HG02678 (cell line): Measurements from ENCODE around the gene WFDC8.
"Not testable (repeated sequence)": the region's sequence is repeated elsewhere in the genome, so short reads cannot be mapped to it uniquely, and the experiment has no call there.

Experiments
- ATAC-seq: cut with Tn5 transposase; IDR thresholded peaks from one replicate; pipeline ENCODE4 v1.9.1; 2021; ENCODE audit warnings: mild to moderate bottlenecking, moderate library complexity; ENCODE audit not compliant: unreplicated experiment

WFDC8 gene

GRCh38 chr20:45579184-45579583 lies at the start of gene WFDC8:
TSS of gene WFDC8 (minus strand) at chr20:45579284. CDS start at chr20:45579247, 37 bp downstream.
- ATAC-seq = no peak

- no peak for ATAC-seq
Observed at GRCh38 chr20:45626540-45626939, 47.5 kb upstream of the WFDC8 start.

DNA sequence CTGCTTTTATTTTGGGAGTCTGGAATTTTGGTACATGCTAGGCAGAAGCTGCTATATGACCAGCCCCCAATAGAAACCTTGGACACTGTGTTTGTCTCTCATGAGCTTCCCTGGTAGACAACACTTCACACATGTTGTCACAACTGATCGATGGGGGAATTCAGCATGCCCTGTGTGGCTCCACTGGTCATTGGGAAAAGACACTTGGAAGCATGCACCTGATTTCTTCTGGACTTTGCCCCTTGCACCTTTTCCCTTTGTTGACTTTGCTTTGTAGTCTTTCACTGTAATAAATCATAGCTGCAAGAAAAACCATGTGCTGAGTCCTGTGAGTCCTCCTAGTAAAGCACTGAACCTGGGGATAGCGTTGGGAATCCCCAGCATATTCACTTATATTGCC lies 42.5 kb upstream of the WFDC8 start:
- no peak for ATAC-seq

DNA sequence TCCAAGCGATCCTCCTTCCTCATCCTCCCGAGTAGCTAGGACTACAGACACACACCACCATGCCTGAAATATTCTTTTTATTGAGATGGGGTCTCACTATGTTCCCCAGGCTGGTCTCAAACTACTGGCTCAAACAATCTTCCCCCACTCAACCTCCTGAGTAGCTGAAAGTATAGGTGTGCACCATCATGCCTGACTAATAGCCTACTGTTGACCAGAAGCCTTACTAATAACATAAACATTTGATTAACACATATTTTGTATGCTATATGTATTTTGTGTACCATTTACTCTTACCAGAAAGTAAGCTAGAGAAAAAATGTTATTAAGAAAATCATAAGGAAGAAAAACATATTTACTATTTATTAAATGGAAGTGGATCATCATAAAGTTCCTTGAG lies 38.5 kb upstream of the WFDC8 start:
- no peak for ATAC-seq

- ATAC-seq = no peak
Observed at GRCh38 chr20:45612314-45612713, 33.2 kb upstream of the WFDC8 start.

- no peak for ATAC-seq
Observed at GRCh38 chr20:45611054-45611453, 32.0 kb upstream of the WFDC8 start.

GRCh38 chr20:45607810-45608209 lies 28.7 kb upstream of the WFDC8 start:
- no peak for ATAC-seq

DNA sequence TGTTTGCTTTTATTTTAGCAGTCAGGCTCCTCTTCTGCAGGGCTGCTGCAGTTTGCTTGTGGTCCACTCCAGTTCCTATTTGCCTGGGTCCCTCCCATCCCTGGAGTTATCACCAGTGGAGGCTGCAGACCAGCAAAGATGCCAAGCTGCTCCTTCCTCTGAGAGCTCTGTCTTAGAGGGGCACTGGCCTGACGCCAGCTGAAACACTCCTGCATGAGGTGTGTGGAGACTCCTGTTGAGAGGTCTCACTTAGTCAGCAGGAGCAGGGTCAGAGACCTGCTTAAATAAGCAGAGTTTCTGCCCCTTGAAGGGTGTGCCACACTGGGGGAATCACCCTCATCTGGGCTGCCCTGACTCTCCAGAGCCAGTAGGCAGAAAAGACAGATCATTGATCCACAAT lies 16.2 kb upstream of the WFDC8 start:
- no peak for ATAC-seq

- ATAC-seq = no peak
Observed at GRCh38 chr20:45593498-45593897, 14.4 kb upstream of the WFDC8 start.

DNA sequence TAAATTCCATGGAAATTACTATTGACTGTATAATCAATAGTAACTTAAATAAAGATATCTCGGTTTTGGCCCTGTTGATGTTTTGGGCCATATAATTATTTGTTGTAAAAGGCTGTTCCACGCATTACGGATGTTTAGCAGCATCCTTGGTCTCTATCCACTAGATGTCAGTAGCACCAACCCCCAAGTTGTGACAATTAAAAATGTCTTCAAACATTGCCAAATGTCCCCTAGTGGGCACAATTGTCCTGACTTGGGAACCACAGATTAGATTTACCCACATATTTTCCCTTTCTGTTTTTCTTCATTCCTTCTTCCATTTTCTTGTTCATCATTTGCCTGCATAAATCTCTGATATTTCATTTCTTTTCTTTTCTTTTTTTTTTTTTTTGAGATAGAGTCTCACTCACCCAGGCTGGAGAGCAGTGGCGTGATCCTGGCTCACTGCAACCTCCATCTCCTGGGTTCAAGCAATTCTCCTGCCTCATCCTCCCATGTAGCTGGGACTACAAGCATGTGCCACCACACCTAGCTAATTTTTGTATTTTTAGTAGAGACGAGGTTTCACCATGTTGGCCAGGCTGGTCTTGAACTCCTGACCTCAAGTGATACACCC lies 13.6 kb upstream of the WFDC8 start:
- ATAC-seq = no peak

DNA sequence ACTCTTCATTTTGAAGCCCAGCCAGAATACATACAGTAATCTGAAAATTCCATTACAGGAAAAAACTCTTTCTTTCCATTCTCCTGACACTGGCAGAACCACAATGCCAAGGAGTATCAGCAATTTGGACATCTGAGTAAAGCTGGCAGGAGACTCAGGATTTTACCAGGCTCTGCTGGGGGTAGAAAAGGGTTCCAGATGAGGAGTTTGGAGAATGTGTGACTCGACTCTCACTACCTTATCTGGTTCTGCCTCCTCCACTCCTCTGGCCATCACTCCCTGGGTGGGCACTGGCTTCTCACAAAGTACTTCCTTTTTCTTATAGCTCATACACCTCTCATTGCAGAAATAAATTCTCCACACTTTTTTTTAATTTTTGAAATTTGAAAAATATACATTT lies 10.6 kb upstream of the WFDC8 start:
- no peak for ATAC-seq

DNA sequence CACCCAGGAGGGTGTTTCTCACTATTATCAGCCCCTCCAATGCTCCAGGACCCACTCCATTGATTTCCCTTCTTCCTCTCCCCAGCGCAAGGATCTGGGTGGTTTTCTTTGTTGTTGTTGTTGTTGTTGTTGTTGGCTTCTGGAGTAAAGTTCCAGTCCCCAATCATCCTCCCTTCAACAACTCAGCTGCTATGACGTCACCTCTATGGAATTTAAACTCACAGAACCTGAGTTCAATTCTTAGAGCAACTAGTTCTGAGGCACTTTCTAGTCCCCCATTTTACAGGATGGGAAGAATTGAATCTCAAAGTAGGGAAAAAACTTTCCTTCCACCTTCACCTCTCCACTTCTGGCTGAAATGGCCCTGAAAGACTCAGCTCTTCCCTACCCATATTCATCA lies 9.7 kb upstream of the WFDC8 start:
- no peak for ATAC-seq

DNA sequence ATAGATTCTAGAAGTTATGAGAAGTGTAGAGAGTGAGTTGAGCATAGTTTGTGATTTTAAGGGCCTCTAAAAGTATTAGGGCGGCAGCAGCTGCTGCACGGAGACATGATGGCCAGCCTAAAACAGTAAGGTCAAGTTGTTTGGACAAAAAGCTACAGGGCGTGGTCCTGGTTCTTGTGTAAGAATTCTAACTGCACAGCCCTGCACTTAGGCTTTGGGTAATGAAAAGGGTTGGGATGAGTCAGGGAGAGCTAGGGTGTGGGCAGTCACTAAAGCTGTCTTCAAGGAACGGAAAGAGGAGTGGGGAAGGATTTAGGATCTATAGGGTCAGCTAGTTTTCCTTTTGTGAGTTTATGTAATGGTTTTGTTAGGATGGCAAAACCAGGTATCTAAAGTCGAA lies 6.9 kb upstream of the WFDC8 start:
- ATAC-seq = not testable (repeated sequence)

DNA sequence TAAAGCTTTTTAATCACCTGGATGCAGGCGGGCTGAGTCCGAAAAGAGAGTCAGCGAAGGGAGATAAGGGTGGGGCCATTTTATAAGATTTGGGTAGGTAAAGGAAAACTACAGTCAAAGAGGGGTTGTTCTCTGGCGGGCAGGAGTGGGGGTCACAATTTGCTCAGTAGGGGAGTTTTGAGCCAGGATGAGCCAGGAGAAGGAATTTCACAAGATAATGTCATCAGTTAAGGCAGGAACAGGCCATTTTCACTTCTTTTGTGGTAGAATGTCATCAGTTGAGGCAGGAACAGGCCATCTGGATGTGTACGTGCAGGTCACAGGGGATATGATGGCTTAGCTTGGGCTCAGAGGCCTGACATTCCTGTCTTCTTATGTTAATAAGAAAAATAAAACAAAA lies 5.2 kb upstream of the WFDC8 start:
- not testable (repeated sequence) for ATAC-seq

DNA sequence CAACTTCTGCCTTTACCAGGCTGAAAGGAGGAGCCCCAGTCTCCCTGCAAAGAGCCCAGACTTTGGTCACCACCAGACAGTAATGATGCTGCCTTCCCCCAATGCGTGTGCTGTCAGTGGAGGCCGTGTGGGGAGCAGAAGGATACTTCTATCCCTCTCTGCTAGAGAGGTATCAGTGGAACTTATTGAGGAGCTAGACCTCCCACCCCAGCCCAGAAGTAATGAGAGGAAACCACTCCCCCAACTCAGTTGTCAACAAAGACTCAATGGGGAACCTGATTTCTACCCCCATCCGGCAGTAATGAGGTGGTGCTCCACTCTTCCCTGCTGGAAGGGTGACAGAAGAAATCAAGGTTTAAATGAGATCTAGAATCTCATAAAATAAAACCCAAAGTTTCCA lies 4.4 kb upstream of the WFDC8 start:
- ATAC-seq = no peak

GRCh38 chr20:45581702-45582101 lies 2.6 kb upstream of the WFDC8 start:
- ATAC-seq = no peak

DNA sequence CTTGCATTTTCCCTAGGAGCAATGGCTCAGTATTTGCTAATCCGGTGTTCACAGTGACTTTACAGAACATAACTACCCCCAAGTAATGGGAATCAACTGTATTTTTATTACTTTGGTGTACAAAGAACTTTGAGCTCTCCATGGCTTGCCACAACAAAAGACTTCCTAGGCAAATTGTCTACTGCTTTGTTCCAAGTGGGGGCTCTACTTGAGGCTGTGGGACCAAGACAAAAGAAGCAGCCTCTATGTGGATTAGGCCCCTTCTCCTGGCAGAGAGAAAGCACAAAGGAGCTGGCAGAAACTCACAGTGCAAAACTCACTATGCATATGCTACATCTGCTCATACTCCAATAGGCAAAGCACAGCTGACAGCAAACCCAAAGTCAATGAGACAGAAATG lies 853 bp downstream of the WFDC8 start:
- no peak for ATAC-seq

DNA sequence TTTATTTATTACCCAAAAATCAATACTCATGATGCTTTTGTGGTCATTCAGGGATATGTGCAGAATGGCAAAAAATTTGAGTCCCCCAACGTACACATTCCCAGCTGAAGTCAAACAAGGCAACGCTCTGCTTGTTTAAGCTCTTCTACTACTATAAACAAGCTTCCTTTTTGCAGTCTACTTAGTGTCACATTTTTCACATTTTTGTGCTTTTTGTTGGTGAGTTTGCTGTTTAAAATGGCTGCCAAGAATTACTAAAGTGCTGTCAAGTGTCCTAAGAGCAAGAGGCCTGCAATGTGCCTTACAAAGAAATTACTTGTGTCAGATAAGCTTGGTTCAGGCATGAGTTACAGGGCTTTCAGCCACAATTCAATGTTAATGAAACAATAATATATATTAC lies 2.1 kb downstream of the WFDC8 start:
- ATAC-seq = no peak

DNA sequence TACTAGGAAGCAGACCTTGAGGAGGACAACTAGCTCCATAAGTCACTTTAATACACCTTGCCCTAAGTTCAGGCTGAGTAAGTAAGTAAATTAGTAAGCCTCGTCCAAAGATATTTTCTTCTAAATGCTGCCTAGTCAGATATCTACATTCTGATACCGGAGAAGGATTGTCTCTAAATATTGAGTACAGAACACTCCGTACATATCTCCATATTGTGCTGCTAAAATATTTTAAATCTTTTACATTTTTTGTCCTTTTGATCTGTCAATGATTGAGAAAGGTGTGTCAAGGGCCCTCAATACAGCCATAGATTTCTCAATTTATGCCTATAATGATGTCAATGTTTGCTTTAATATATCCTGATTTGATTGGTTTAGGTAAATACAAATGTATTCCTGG lies 3.2 kb downstream of the WFDC8 start:
- ATAC-seq = no peak

- not testable (repeated sequence) for ATAC-seq
Observed at GRCh38 chr20:45569650-45570049, 9.4 kb downstream of the WFDC8 start.

GRCh38 chr20:45564760-45565276 lies 14.3 kb downstream of the WFDC8 start:
- ATAC-seq = no peak

DNA sequence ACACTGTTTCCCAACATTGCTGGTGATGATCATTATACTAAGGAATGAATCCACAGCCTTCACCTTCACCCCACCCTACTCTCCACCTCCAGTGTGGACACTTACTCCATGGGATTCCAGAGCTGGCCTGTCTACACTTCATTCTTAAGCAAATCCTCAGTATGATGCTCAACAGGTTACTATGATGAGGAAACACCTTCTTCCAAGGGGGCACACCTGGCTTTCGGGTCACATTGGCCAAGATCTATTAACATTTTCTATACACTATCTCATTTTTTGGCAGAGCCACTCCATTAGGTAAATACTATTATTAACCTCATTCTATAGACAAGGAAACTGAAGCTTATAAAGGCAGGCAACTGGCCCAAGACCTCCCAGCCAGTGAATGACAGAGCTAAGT lies 23.9 kb downstream of the WFDC8 start:
- no peak for ATAC-seq

DNA sequence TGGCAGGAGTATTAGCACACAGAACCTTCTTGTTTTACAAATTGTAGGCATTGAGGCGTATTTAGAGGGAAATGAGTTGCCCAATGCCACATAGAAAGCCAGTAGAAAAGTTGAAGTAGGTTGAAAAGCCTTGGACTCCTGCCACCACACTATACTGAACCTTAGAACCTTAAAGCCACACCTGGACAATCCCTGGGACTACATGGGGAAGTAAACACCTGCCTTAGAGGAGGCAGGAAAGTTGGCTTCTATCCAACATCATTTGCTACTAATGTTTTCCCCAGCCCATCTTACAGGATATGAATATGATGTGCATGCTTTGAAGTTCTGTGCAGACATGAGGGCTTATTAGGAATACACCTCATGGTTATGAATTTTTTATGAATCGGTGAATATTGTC lies 26.6 kb downstream of the WFDC8 start:
- no peak for ATAC-seq
